HG02678 (cell line): Measurements from ENCODE around the gene CABP1.

ENCODE experiments used
- ATAC-seq: cut with Tn5 transposase; IDR thresholded peaks from one replicate; pipeline ENCODE4 v1.9.1; 2021; ENCODE audit warnings: mild to moderate bottlenecking, moderate library complexity; ENCODE audit not compliant: unreplicated experiment

The CABP1 gene

GRCh38 chr12:120690083-120690450, 49.6 kb downstream of the CABP1 start:
- no peak for ATAC-seq

- no peak for ATAC-seq
These were observed 50.6 kb downstream of the CABP1 start for GRCh38 chr12:120690978-120691377.

GRCh38 chr12:120692524-120693033, 52.2 kb downstream of the CABP1 start:
- no peak for ATAC-seq

GRCh38 chr12:120693848-120694247, 53.4 kb downstream of the CABP1 start:
- ATAC-seq, result no peak

- ATAC-seq, result no peak
These were observed 56.2 kb downstream of the CABP1 start for GRCh38 chr12:120696626-120697025.

GRCh38 chr12:120697344-120697743, 56.9 kb downstream of the CABP1 start:
- no peak for ATAC-seq

- no peak for ATAC-seq
These were observed 58.2 kb downstream of the CABP1 start for GRCh38 chr12:120698665-120699064.

GRCh38 chr12:120699553-120699952, 59.1 kb downstream of the CABP1 start:
- no peak for ATAC-seq

GRCh38 chr12:120700886-120701285, 60.5 kb downstream of the CABP1 start:
- ATAC-seq, result no peak

GRCh38 chr12:120702637-120703036, 62.2 kb downstream of the CABP1 start:
- ATAC-seq, result no peak

GRCh38 chr12:120703311-120703942, 63.0 kb downstream of the CABP1 start:
- ATAC-seq, result no peak

GRCh38 chr12:120705618-120706017, 65.2 kb downstream of the CABP1 start:
- no peak for ATAC-seq

- no peak for ATAC-seq
These were observed 65.6 kb downstream of the CABP1 start for GRCh38 chr12:120706029-120706428.

GRCh38 chr12:120708651-120709050, 68.2 kb downstream of the CABP1 start:
- no peak for ATAC-seq

- peak; percentile 71 for ATAC-seq
These were observed 69.8 kb downstream of the CABP1 start, which contains the start of gene UNC119B for GRCh38 chr12:120710031-120710804. UNC119B (plus strand) TSS chr12:120710458; CDS start chr12:120710475, 17 bp downstream.

GRCh38 chr12:120710805-120711296, 70.4 kb downstream of the CABP1 start:
- peak; percentile 34 for ATAC-seq

- no peak for ATAC-seq
These were observed 71.0 kb downstream of the CABP1 start for GRCh38 chr12:120711411-120711810.

- ATAC-seq, result no peak
These were observed 72.2 kb downstream of the CABP1 start for GRCh38 chr12:120712610-120713009.

- peak; percentile 43 for ATAC-seq
These were observed 73.5 kb downstream of the CABP1 start for GRCh38 chr12:120713861-120714482.
